Ovary (tissue), 10 donors: ENCODE results near the gene FUT6. TPM values are rescaled to one million over a fixed set of nuclear protein-coding genes. Genes with fewer than 3 reads are reported as not detected.
"Not testable (repeated sequence)": the region's sequence is repeated elsewhere in the genome, so short reads cannot be mapped to it uniquely, and the experiment has no call there.

Experiments
- DNase-seq, 5 donors: peaks; one replicate each; pipeline ENCODE4 v3.0.0-alpha.2; 2019 to 2020
- H3K27ac ChIP-seq, 2 donors: fragments of 200-600 bp; one replicate each; pipeline versions ENCODE4 v1.5.1 to v1.8.0; 2019 to 2022
- H3K27me3 ChIP-seq: fragments of 200-600 bp; one replicate; pipeline ENCODE4 v1.8.0; 2022
- H3K36me3 ChIP-seq: fragments of 200-600 bp; sonication (generic); one replicate; pipeline ENCODE4 v1.5.1; 2019
- H3K4me1 ChIP-seq: one replicate; pipeline ENCODE4 v1.8.1; 2013; ENCODE audit warnings: mild to moderate bottlenecking, moderate library complexity; ENCODE audit not compliant: insufficient read depth
- H3K4me3 ChIP-seq: fragments of 200-600 bp; sonication (generic); one replicate; pipeline ENCODE4 v1.5.1; 2017
- H3K9me3 ChIP-seq, 2 donors: fragments of 200-600 bp in 1 of 2; sonication (generic) in 1 of 2; one replicate each; pipeline versions ENCODE4 v1.5.1 to v1.8.1; 2013 to 2019; ENCODE audit warnings: mild to moderate bottlenecking in 1 of 2, moderate library complexity in 1 of 2
- CTCF ChIP-seq, 3 donors: fragments of 450-650 bp in 2 of 3; fragments of 200-600 bp in 1 of 3; IDR thresholded peaks; one replicate each; pipeline versions ENCODE4 v1.5.1 to v1.8.0; 2016 to 2022; ENCODE audit warnings: antibody characterized with exemption in 3 of 3, mild to moderate bottlenecking in 1 of 3
- EP300 ChIP-seq: sonication (generic); formaldehyde crosslinking; IDR thresholded peaks from one replicate; pipeline ENCODE4 v1.6.1; 2017; ENCODE audit warnings: antibody characterized with exemption
- POLR2A ChIP-seq: fragments of 450-650 bp; IDR thresholded peaks from one replicate; pipeline ENCODE4 v1.6.1; 2017; ENCODE audit warnings: antibody characterized with exemption, mild to moderate bottlenecking, moderate library complexity
- WGBS, 3 donors: extraction: QIAGEN DNeasy Blood & Tissue Kit in 1 of 3; methylation state at CpG; one replicate each; pipeline versions ENCODE4 v1.1.5 to v1.1.7; 2013 to 2017; 5-methylcytosine and 5-hydroxymethylcytosine counted together
- intact Hi-C, 4 donors: fragments of 100-400 bp; cut with DNase I; formaldehyde crosslinking; loops; one replicate each; pipeline versions ENCODE4 v1.11.0 to v1.15.1; 2022 to 2023
- long read RNA-seq, 3 donors: library from polyadenylated mRNA in 2 of 3; unstranded in 2 of 3; transcript quantifications; one replicate each; pipeline ENCODE4 v2.0.0 and lab custom pipeline, GENCODE V29; 2021 to 2026
- polyA plus RNA-seq, 2 donors: library from polyadenylated mRNA; stranded (reverse); fragments of 200-250 nt in 1 of 2; fragments of 350-450 nt in 1 of 2; fragmentation: Illumina TruSeq in 1 of 2; extraction: RNeasy Lipid Tissue Mini Kit (QIAGEN cat#74804) in 1 of 2; gene quantifications; one replicate each; pipeline ENCODE4 v1.2.3, GENCODE V29; 2013 to 2014
- total RNA-seq, 7 donors: library from RNA; depleted of rRNA in 2 of 7; stranded (reverse); fragments of >200 nt in 2 of 7; fragmentation: NEBNext Ultra II Directional in 3 of 7; extraction: Animal tissue kit (Norgen Biotek cat#: 25700) in 3 of 7; gene quantifications; one replicate each; pipeline versions ENCODE4 v1.1.0 to v1.2.4, GENCODE V29; 2016 to 2023
- donor health status: DM: no; HTN: no; CAD: no; lungs with moderate emphysema.
- donor health status: DM: no; HTN: no; CAD: no.
- donor health status: Bipolar disorder and iron deficiency.
- donor health status: DM: yes; HTN: yes; CAD: no.
- donor health status: DM: no; HTN: no; CAD: no.
- donor health status: DM: yes; HTN: yes; CAD: no.

The FUT6 gene
- total RNA-seq (1 to 10 TPM in 1 of 7 donors, under 1 TPM in 3, not detected in 3; 0.11 to 2.6 (median 0.38) TPM), polyA plus RNA-seq (not detected)
- long read RNA-seq, donor 1 = 0 reads
- long read RNA-seq, donor 2 = 0 reads
- long read RNA-seq, donor 3, partial matches to known transcripts = 1 of 4 reads
- long read RNA-seq, donor 3, other reads (novel, unspliced or antisense) = 2 of 4 reads

- no peak for TF ChIP-seq POLR2A
- no peak within 1 kb of the TSS for H3K4me3 ChIP-seq
- no peak for DNase-seq
- no peaks in the 10 kb centered on the region for H3K4me1 ChIP-seq
- H3K27ac ChIP-seq = no peak within 1 kb of the TSS
- H3K27me3 ChIP-seq = no peaks in the 10 kb centered on the region
- WGBS, 3 donors = 79 to 86% (median 82%) methylated on average over 9 of the region's 9 CpGs
- H3K9me3 ChIP-seq = no peaks in the 10 kb centered on the region
- no peaks in the 10 kb centered on the region for H3K36me3 ChIP-seq
- intact Hi-C loops = no loop called here
Observed at GRCh38 chr19:5839065-5840017, at the start of gene FUT6. TSS of gene FUT6 (minus strand) at chr19:5839702. CDS start at chr19:5832567, 7,135 bp downstream.

GRCh38 chr19:5884065-5884811 lies 44.7 kb upstream of the FUT6 start:
- H3K9me3 ChIP-seq, intact Hi-C loops, H3K4me1 ChIP-seq, DNase-seq, H3K27me3 ChIP-seq, H3K4me3 ChIP-seq, H3K27ac ChIP-seq, H3K36me3 ChIP-seq: not testable (repeated sequence)
- 69 to 72% (median 70%) methylated on average over 11 of the region's 11 CpGs for WGBS, 3 donors

- H3K4me1 ChIP-seq, H3K27ac ChIP-seq, H3K4me3 ChIP-seq, H3K27me3 ChIP-seq, intact Hi-C loops, H3K9me3 ChIP-seq, DNase-seq, H3K36me3 ChIP-seq: not testable (repeated sequence)
- WGBS, 3 donors = 63 to 73% (median 72%) methylated on average over 11 to 13 of the region's 13 CpGs
Observed at GRCh38 chr19:5883157-5883873, 43.8 kb upstream of the FUT6 start.

- peaks cover 1% of the 10 kb centered on the region for H3K4me1 ChIP-seq
- no peaks in the 10 kb centered on the region for H3K27me3 ChIP-seq
- no peak for DNase-seq
- no peaks in the 10 kb centered on the region for H3K36me3 ChIP-seq
- no peak overlapping the region for H3K4me3 ChIP-seq
- intact Hi-C loops = no loop called here
- TF ChIP-seq POLR2A (no peak), EP300 (no peak), CTCF (IDR thresholded peaks at IDR 0.05) (no peak)
- no peak overlapping the region for H3K27ac ChIP-seq
- no peaks in the 10 kb centered on the region for H3K9me3 ChIP-seq
- 49 to 58% (median 53%) methylated on average over 9 of the region's 9 CpGs for WGBS, 3 donors
Observed at GRCh38 chr19:5882421-5882968, 43.0 kb upstream of the FUT6 start.

GRCh38 chr19:5881543-5882299 lies 42.2 kb upstream of the FUT6 start:
- intact Hi-C loops = no loop called here
- Histone ChIP-seq H3K27me3 (no peaks in the 10 kb centered on the region), H3K9me3 (no peaks in the 10 kb centered on the region), H3K27ac (no peak overlapping the region), H3K4me1 (peaks cover 1% of the 10 kb centered on the region), H3K36me3 (no peaks in the 10 kb centered on the region), H3K4me3 (no peak overlapping the region)
- DNase-seq = no peak
- TF ChIP-seq POLR2A (no peak), EP300 (no peak), CTCF (IDR thresholded peaks at IDR 0.05) (no peak)
- 52 to 55% (median 55%) methylated on average over 19 of the region's 19 CpGs for WGBS, 3 donors
